Measurements from ENCODE around the gene CDC37L1. TPM values are rescaled to one million over a fixed set of nuclear protein-coding genes. Genes with fewer than 3 reads are reported as not detected.

The CDC37L1 gene
- total RNA-seq, 1 donor from 2014 or later: 16.6 TPM

DNA sequence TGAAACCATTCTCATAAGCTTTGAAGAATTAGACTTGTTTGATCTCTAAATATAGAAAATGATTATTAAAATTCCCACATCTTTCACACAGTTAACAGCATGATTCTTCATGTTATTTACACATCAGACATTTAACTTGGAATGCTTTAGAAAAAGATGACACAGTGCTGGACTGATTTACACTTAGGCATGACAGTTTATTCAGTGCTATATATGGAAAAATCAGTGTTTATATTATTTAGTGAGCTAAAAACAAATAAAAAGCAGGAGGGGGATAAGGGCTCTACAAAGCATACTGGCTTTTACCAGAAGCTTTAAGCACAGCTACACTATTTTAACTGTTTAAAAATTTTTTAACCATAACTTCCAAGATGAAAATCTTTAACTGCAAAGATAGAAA lies 30.0 kb downstream of the CDC37L1 start:
- TF ChIP-seq CTCF (IDR thresholded peaks at IDR 0.05; ENCODE audit: unreplicated experiment): no peak
- H3K27me3 Mint-ChIP-seq: no peaks in the 10 kb centered on the region
- H3K9me3 Mint-ChIP-seq (ENCODE audit: low read depth): peaks cover 6% of the 10 kb centered on the region
- no peak overlapping the region for H3K4me3 Mint-ChIP-seq (ENCODE audit: low read depth)
- H3K27ac Mint-ChIP-seq: no peak overlapping the region
- H3K4me1 Mint-ChIP-seq (ENCODE audit: low read depth): no peaks in the 10 kb centered on the region
- no peak for DNase-seq (ENCODE audit: low spot score, unreplicated experiment)
- H3K36me3 Mint-ChIP-seq (ENCODE audit: insufficient read depth): peaks cover 23% of the 10 kb centered on the region

DNA sequence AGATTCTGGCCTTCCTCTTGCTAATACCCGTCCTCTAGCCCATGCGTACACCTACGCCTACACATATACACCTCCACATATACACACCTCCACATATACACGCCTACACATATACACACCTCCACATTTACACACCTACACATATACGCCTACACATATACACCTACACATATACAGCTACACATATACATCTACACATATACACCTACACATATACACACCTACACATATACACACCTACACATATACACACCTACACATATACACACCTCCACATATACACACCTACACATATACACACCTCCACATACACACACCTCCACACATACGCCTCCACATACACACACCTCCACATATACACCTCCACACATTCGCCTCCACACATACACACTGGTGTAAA lies 34.5 kb downstream of the CDC37L1 start:
- no peak for DNase-seq (ENCODE audit: low spot score, unreplicated experiment)
- Mint-ChIP-seq H3K27me3 (no peaks in the 10 kb centered on the region), H3K27ac (no peak overlapping the region), H3K36me3 (ENCODE audit: insufficient read depth) (peaks cover 45% of the 10 kb centered on the region), H3K4me1 (ENCODE audit: low read depth) (no peaks in the 10 kb centered on the region), H3K4me3 (ENCODE audit: low read depth) (no peak overlapping the region), H3K9me3 (ENCODE audit: low read depth) (peaks cover 6% of the 10 kb centered on the region)
- no peak for TF ChIP-seq CTCF (IDR thresholded peaks at IDR 0.05; ENCODE audit: unreplicated experiment)

- Mint-ChIP-seq H3K4me3 (ENCODE audit: low read depth) (no peak overlapping the region), H3K27me3 (no peaks in the 10 kb centered on the region), H3K4me1 (ENCODE audit: low read depth) (peaks cover 4% of the 10 kb centered on the region), H3K9me3 (ENCODE audit: low read depth) (peaks cover 6% of the 10 kb centered on the region), H3K27ac (no peak overlapping the region), H3K36me3 (ENCODE audit: insufficient read depth) (peaks cover 44% of the 10 kb centered on the region)
- no peak for TF ChIP-seq CTCF (IDR thresholded peaks at IDR 0.05; ENCODE audit: unreplicated experiment)
- no peak for DNase-seq (ENCODE audit: low spot score, unreplicated experiment)
These were observed 35.1 kb downstream of the CDC37L1 start for GRCh38 chr9:4714266-4715016.

GRCh38 chr9:4716163-4716562 lies 36.8 kb downstream of the CDC37L1 start:
- H3K36me3 Mint-ChIP-seq (ENCODE audit: insufficient read depth): peaks cover 49% of the 10 kb centered on the region
- peaks cover 4% of the 10 kb centered on the region for H3K4me1 Mint-ChIP-seq (ENCODE audit: low read depth)
- H3K27ac Mint-ChIP-seq: no peak overlapping the region

DNA sequence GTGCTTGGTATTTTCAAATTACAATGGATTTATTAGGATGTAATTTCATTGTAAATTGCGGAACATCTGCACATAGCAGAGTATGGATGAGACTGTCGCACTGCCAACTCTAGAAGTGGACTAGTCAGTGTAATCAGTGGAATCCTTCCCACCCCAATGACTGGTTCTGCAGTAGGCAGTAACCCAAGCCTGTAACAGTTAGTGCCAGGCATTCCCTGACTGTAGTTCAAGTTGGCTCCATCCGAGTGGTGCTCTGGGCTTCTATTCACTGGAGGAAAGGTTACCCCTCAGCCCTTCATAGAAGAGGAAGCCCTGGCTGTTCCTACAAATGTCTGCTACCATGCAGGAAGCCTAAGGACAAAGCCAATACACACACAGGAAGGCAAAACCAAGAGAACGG lies 38.4 kb downstream of the CDC37L1 start:
- H3K9me3 Mint-ChIP-seq (ENCODE audit: low read depth): peaks cover 6% of the 10 kb centered on the region
- H3K4me3 Mint-ChIP-seq (ENCODE audit: low read depth): no peak overlapping the region
- H3K36me3 Mint-ChIP-seq (ENCODE audit: insufficient read depth): peaks cover 54% of the 10 kb centered on the region
- peaks cover 4% of the 10 kb centered on the region for H3K4me1 Mint-ChIP-seq (ENCODE audit: low read depth)
- no peak for TF ChIP-seq CTCF (IDR thresholded peaks at IDR 0.05; ENCODE audit: unreplicated experiment)
- no peaks in the 10 kb centered on the region for H3K27me3 Mint-ChIP-seq
- H3K27ac Mint-ChIP-seq: no peak overlapping the region
- DNase-seq (ENCODE audit: low spot score, unreplicated experiment): no peak

More at GRCh38 chr9:4716163-4716562, 36.8 kb downstream of the CDC37L1 start:
- no peak for TF ChIP-seq CTCF (IDR thresholded peaks at IDR 0.05; ENCODE audit: unreplicated experiment)
- DNase-seq (ENCODE audit: low spot score, unreplicated experiment): no peak
- Mint-ChIP-seq H3K4me3 (ENCODE audit: low read depth) (no peak overlapping the region), H3K27me3 (no peaks in the 10 kb centered on the region), H3K9me3 (ENCODE audit: low read depth) (peaks cover 6% of the 10 kb centered on the region)
